H1 (cell line): Measurements from ENCODE around the gene MARK4. TPM values are rescaled to one million over a fixed set of nuclear protein-coding genes. Genes with fewer than 3 reads are reported as not detected.

Source experiments
- CTCF ChIA-PET: fragments of 300-600 bp; sonication (Branson Sonifier 250); formaldehyde crosslinking; loops from one replicate; lab custom pipeline; 2021; ENCODE audit not compliant: partially characterized antibody; lab: Charles Lee
- POLR2A ChIA-PET: fragments of 300-600 bp; sonication (Branson Sonifier 250); formaldehyde crosslinking; loops from one replicate; lab custom pipeline; 2021; ENCODE audit warnings: inconsistent platforms; ENCODE audit not compliant: partially characterized antibody; lab: Charles Lee
- DNase-seq, 2 experiments: peaks; one replicate each; pipeline versions ENCODE4 v3.0.0 to v3.0.0-alpha.2; 2010 to 2022; ENCODE audit warnings: low spot score in 2 of 2, low read depth in 1 of 2, mixed read lengths in 1 of 2
- FAIRE-seq: peaks from 2 replicates; lab custom pipeline; 2011; peaks lifted over from hg19 to GRCh38; lab: Jason Lieb, UNC
- H2AFZ ChIP-seq: 2 replicates; pipeline ENCODE4 v1.8.1; 2012; ENCODE audit warnings: low read length, inconsistent platforms
- H2AK5ac ChIP-seq: 2 replicates; pipeline ENCODE4 v1.6.1; 2013; ENCODE audit warnings: low read depth, low read length
- H2BK120ac ChIP-seq: replicated peaks from 2 replicates; pipeline ENCODE3; 2013; ENCODE audit warnings: low read depth, low read length, inconsistent platforms
- H2BK12ac ChIP-seq: 2 replicates; pipeline ENCODE4 v1.6.1; 2013; ENCODE audit warnings: low read depth, low read length
- H2BK15ac ChIP-seq: 2 replicates; pipeline ENCODE4 v1.6.1; 2013; ENCODE audit warnings: low read length
- H2BK20ac ChIP-seq: 2 replicates; pipeline ENCODE4 v1.6.1; 2013; ENCODE audit warnings: low read length
- H2BK5ac ChIP-seq: 2 replicates; pipeline ENCODE4 v1.6.1; 2013; ENCODE audit warnings: low read depth, low read length
- H3K14ac ChIP-seq: 2 replicates; pipeline ENCODE4 v1.6.1; 2013; ENCODE audit warnings: inconsistent platforms; ENCODE audit not compliant: insufficient read length
- H3K18ac ChIP-seq: 2 replicates; pipeline ENCODE4 v1.6.1; 2013; ENCODE audit warnings: low read length; ENCODE audit errors: extremely low read depth
- H3K23ac ChIP-seq: 2 replicates; pipeline ENCODE4 v1.6.1; 2013; ENCODE audit warnings: inconsistent platforms; ENCODE audit not compliant: insufficient read length
- H3K23me2 ChIP-seq: 2 replicates; pipeline ENCODE4 v1.6.1; 2013; ENCODE audit warnings: low read depth, low read length
- H3K27ac ChIP-seq: 2 replicates; pipeline ENCODE4 v1.6.1; 2011; ENCODE audit warnings: low read depth, low read length, inconsistent platforms
- H3K27me3 ChIP-seq, 4 experiments: replicated peaks in 1 of 4; 1 replicate in 1 of 4; 2 replicates in 3 of 4; pipeline versions ENCODE4 v1.6.1 to v1.8.1; 2011 to 2013; ENCODE audit warnings: low read length in 3 of 4, mild to moderate bottlenecking in 3 of 4, inconsistent platforms in 2 of 4, mixed read lengths in 2 of 4, moderate library complexity in 1 of 4; ENCODE audit not compliant: control insufficient read depth in 3 of 4, insufficient read depth in 3 of 4; ENCODE audit errors: extremely low read depth in 1 of 4
- H3K36me3 ChIP-seq, 4 experiments: 2 replicates each; pipeline versions ENCODE4 v1.6.1 to v1.8.1; 2011 to 2013; ENCODE audit warnings: mild to moderate bottlenecking in 4 of 4, low read length in 3 of 4, moderate library complexity in 2 of 4, control low read depth in 1 of 4, inconsistent platforms in 1 of 4; ENCODE audit not compliant: insufficient read depth in 4 of 4, control insufficient read depth in 2 of 4
- H3K4ac ChIP-seq: replicated peaks from 2 replicates; pipeline ENCODE3; 2013; ENCODE audit warnings: low read length, low read depth, mixed read lengths, inconsistent platforms; ENCODE audit not compliant: insufficient read length
- H3K4me1 ChIP-seq, 4 experiments: replicated peaks in 1 of 4; 1 replicate in 1 of 4; 2 replicates in 3 of 4; pipeline versions ENCODE4 v1.6.1 to v1.8.1; 2011 to 2013; ENCODE audit warnings: low read length in 3 of 4, inconsistent platforms in 2 of 4, mixed read lengths in 1 of 4; ENCODE audit not compliant: insufficient read depth in 4 of 4, control insufficient read depth in 3 of 4
- H3K4me2 ChIP-seq, 2 experiments: 2 replicates each; pipeline versions ENCODE4 v1.6.1 to v1.8.1; 2011 to 2013; ENCODE audit warnings: low read depth in 2 of 2, low read length in 2 of 2, control low read depth in 1 of 2, inconsistent platforms in 1 of 2, mild to moderate bottlenecking in 1 of 2; ENCODE audit not compliant: insufficient read depth in 1 of 2
- H3K4me3 ChIP-seq, 4 experiments: fragments of 200-600, 300-600 bp in 1 of 4; sonication (generic), shearing (Covaris generic), sonication (Bioruptor Twin) in 1 of 4; 2 replicates each; pipeline versions ENCODE4 v1.5.1 to v1.8.1; 2011 to 2016; ENCODE audit warnings: low read length in 4 of 4, low read depth in 3 of 4, control low read depth in 2 of 4, inconsistent platforms in 2 of 4, mild to moderate bottlenecking in 2 of 4, mixed read lengths in 1 of 4, moderate library complexity in 1 of 4; ENCODE audit not compliant: insufficient read depth in 2 of 4; ENCODE audit errors: extremely low read depth in 1 of 4
- H3K56ac ChIP-seq: replicated peaks from 2 replicates; pipeline ENCODE3; 2013; ENCODE audit warnings: low read depth, mild to moderate bottlenecking, mixed read lengths, low read length, inconsistent platforms; ENCODE audit not compliant: insufficient read length
- H3K79me1 ChIP-seq: 2 replicates; pipeline ENCODE4 v1.6.1; 2013; ENCODE audit warnings: low read depth, low read length, control low read depth
- H3K79me2 ChIP-seq, 2 experiments: 2 replicates each; pipeline versions ENCODE4 v1.6.1 to v1.8.1; 2012 to 2013; ENCODE audit warnings: low read length in 2 of 2, mild to moderate bottlenecking in 2 of 2, inconsistent platforms in 1 of 2; ENCODE audit not compliant: insufficient read depth in 2 of 2, control insufficient read depth in 1 of 2
- H3K9ac ChIP-seq, 4 experiments: replicated peaks in 1 of 4; 1 replicate in 1 of 4; 2 replicates in 3 of 4; pipeline versions ENCODE4 v1.6.1 to v1.8.1; 2011 to 2013; ENCODE audit warnings: low read depth in 3 of 4, low read length in 3 of 4, control low read depth in 2 of 4, mild to moderate bottlenecking in 2 of 4, moderate library complexity in 2 of 4, inconsistent platforms in 1 of 4; ENCODE audit errors: extremely low read depth in 1 of 4
- H3K9me3 ChIP-seq, 2 experiments: 2 replicates each; pipeline versions ENCODE4 v1.6.1 to v1.8.1; 2012 to 2013; ENCODE audit warnings: mild to moderate bottlenecking in 2 of 2, moderate library complexity in 2 of 2, control low read depth in 1 of 2, inconsistent platforms in 1 of 2, low read depth in 1 of 2, low read length in 1 of 2, mixed read lengths in 1 of 2; ENCODE audit not compliant: insufficient read depth in 2 of 2
- H4K20me1 ChIP-seq, 2 experiments: replicated peaks in 1 of 2; 2 replicates each; pipeline versions ENCODE3 to v1.8.1; 2011 to 2013; ENCODE audit warnings: inconsistent platforms in 2 of 2, low read length in 2 of 2, mild to moderate bottlenecking in 1 of 2; ENCODE audit not compliant: insufficient read depth in 2 of 2, control insufficient read depth in 1 of 2
- H4K5ac ChIP-seq: 2 replicates; pipeline ENCODE4 v1.6.1; 2013; ENCODE audit warnings: low read length, low read depth, mixed read lengths, inconsistent platforms; ENCODE audit not compliant: insufficient read length
- H4K8ac ChIP-seq: 2 replicates; pipeline ENCODE4 v1.8.0; 2013; ENCODE audit warnings: mild to moderate bottlenecking, moderate library complexity, low read length, inconsistent platforms; ENCODE audit not compliant: insufficient read depth; ENCODE audit errors: extremely low read depth
- H4K91ac ChIP-seq: replicated peaks from 2 replicates; pipeline ENCODE3; 2013; ENCODE audit warnings: low read length, mixed read lengths, inconsistent platforms; ENCODE audit not compliant: insufficient read length
- CTBP2 ChIP-seq: IDR thresholded peaks from 2 replicates; pipeline ENCODE4 v1.7.0; 2011; ENCODE audit warnings: borderline replicate concordance, mild to moderate bottlenecking, moderate library complexity, mixed read lengths, low read length; ENCODE audit not compliant: insufficient read depth, insufficient read length
- GABPA ChIP-seq: IDR thresholded peaks from 2 replicates; pipeline ENCODE4 v1.6.1; 2011; ENCODE audit warnings: mild to moderate bottlenecking, low read length, moderate library complexity, borderline replicate concordance; ENCODE audit not compliant: insufficient read depth
- HDAC6 ChIP-seq: IDR thresholded peaks from one replicate; pipeline ENCODE4 v1.7.1; 2012; ENCODE audit warnings: low read depth, mild to moderate bottlenecking, inconsistent platforms, low read length, moderate library complexity
- KDM4A ChIP-seq: IDR thresholded peaks from one replicate; pipeline ENCODE4 v1.7.1; 2012; ENCODE audit warnings: low read depth, mild to moderate bottlenecking, moderate library complexity, low read length, inconsistent platforms; ENCODE audit not compliant: severe bottlenecking
- PHF8 ChIP-seq: fragments of 200-600 bp; sonication (generic); conservative IDR thresholded peaks from 2 replicates; pipeline ENCODE4 v1.7.1; 2012; ENCODE audit warnings: low read depth, mild to moderate bottlenecking, inconsistent platforms, low read length, moderate library complexity
- RAD21 ChIP-seq, 2 experiments: IDR thresholded peaks in 1 of 2; conservative IDR thresholded peaks in 1 of 2; 2 replicates each; pipeline ENCODE4 v1.6.1; 2011; ENCODE audit warnings: low read depth in 2 of 2, low read length in 2 of 2, improper control_type of control experiment in 1 of 2, inconsistent platforms in 1 of 2, mild to moderate bottlenecking in 1 of 2, moderate library complexity in 1 of 2
- RFX5 ChIP-seq: IDR thresholded peaks from 2 replicates; pipeline ENCODE4 v1.6.1; 2011; ENCODE audit warnings: low read depth, low read length, improper control_type of control experiment, borderline replicate concordance
- SUZ12 ChIP-seq: fragments of 200-600 bp; sonication (generic); IDR thresholded peaks from 2 replicates; pipeline ENCODE4 v1.6.1; 2012; ENCODE audit warnings: mild to moderate bottlenecking, inconsistent platforms, low read length, moderate library complexity, mixed read lengths
- TCF12 ChIP-seq: IDR thresholded peaks from 2 replicates; pipeline ENCODE4 v1.6.1; 2011; ENCODE audit warnings: low read depth, mild to moderate bottlenecking, low read length
- WGBS, 2 experiments: shearing (Covaris generic) in 1 of 2; methylation state at CpG; one replicate each; pipeline versions ENCODE4 v1.1.6 to v1.1.7; 2013 to 2015; ENCODE audit warnings: low lambda C conversion rate in 2 of 2, mixed read lengths in 2 of 2, inconsistent platforms in 1 of 2, low coverage in 1 of 2, missing lambda C conversion rate in 1 of 2; ENCODE audit not compliant: insufficient replicate concordance in 2 of 2, insufficient coverage in 1 of 2, insufficient read length in 1 of 2; ENCODE audit errors: extremely low coverage in 1 of 2, missing lambda C conversion rate in 1 of 2; 5-methylcytosine and 5-hydroxymethylcytosine counted together
- polyA plus RNA-seq, 7 experiments: library from polyadenylated mRNA; depleted of rRNA in 3 of 7; stranded (reverse) in 5 of 7; unstranded in 2 of 7; fragments of >200 nt in 5 of 7; fragments of 200-250 nt in 2 of 7; gene quantifications; 1 replicate in 5 of 7; 2 replicates in 1 of 7; 4 replicates in 1 of 7; pipeline versions ENCODE4 v1.2.1 to v1.2.3, GENCODE V29; 2011 to 2013; ENCODE audit warnings: missing spikeins in 2 of 7, mixed read lengths in 2 of 7
- total RNA-seq: library from RNA; stranded (reverse); fragmentation: NEBNext Ultra II Directional; extraction: Animal tissue kit (Norgen Biotek cat#: 25700); gene quantifications from 2 replicates; pipeline ENCODE4 v1.2.1, GENCODE V29; 2021

The MARK4 gene
- total and polyA plus RNA-seq, 2 of the 8 experiments (the other 6 are each of a cell fraction or from before 2014, with no cell fraction given), result 12.3 to 49.8 TPM

- peaks cover 17% of the 10 kb centered on the region; the same call in 1 of the 2 replicates for H3K23me2 ChIP-seq
- no peak overlapping the region; the same call in 1 of the 2 replicates for H4K8ac ChIP-seq
- H3K79me2 ChIP-seq, result no peaks in the 10 kb centered on the region
- DNase-seq (peak in 1 of 2 experiments; percentile 58), FAIRE-seq (no peak)
- ChIA-PET POLR2A (interaction anchor here (0.9 to 1.8 kb wide), 4 partner anchors 17 to 53 kb away, joined by 3 to 8 read pairs (median 6); no protein-coding TSS in a partner anchor), CTCF (interaction anchor here (0.6 to 3.5 kb wide), 8 partner anchors 11 to 90 kb away, joined by 3 to 14 read pairs (median 4); no protein-coding TSS in a partner anchor)
- 5% methylated on average over 44 of the region's 46 CpGs; no CpG with 5 or more reads in 1 of the 2 experiments for WGBS, 2 experiments
- H3K4ac ChIP-seq, result no peak overlapping the region
- peak overlapping the region; percentile 71; the same call in 1 of the 2 replicates for H3K18ac ChIP-seq
- no peak overlapping the region for H2BK120ac ChIP-seq
- no peak overlapping the region for H3K27ac ChIP-seq
- H3K23ac ChIP-seq, result no peak overlapping the region
- no peak overlapping the region for H4K91ac ChIP-seq
- no peaks in the 10 kb centered on the region for H3K79me1 ChIP-seq
- 0 out of 2 replicates have a peak overlapping the region, but pooled peaks have one; percentile 3 for H2AFZ ChIP-seq
- no peak overlapping the region; a peak in 1 of 7 replicates for H3K9ac ChIP-seq
- no peaks in the 10 kb centered on the region; a peak in 1 of 8 replicates for H3K36me3 ChIP-seq
- no peak overlapping the region for H4K5ac ChIP-seq
- no peaks in the 10 kb centered on the region for H4K20me1 ChIP-seq
- H2BK5ac ChIP-seq, result no peak overlapping the region
- peak overlapping the region; percentile 16 for H3K56ac ChIP-seq
- H3K4me3 ChIP-seq, result peak overlapping the region; percentile 34 to 64 (median 39)
- H2BK15ac ChIP-seq, result peak overlapping the region; percentile 72; the same call in 1 of the 2 replicates
- peak overlapping the region; percentile 82 to 94 for H3K4me2 ChIP-seq
- no peak overlapping the region for H3K14ac ChIP-seq
- H3K27me3 ChIP-seq, result peaks cover 14 to 44% (median 37%) of the 10 kb centered on the region in 4 experiments
- peak overlapping the region; percentile 43; the same call in 1 of the 2 replicates for H2BK12ac ChIP-seq
- peaks cover 0 to 13% (median 8%) of the 10 kb centered on the region in 4 experiments; a peak in 5 of 7 replicates for H3K4me1 ChIP-seq
- H2BK20ac ChIP-seq, result no peak overlapping the region
- H2AK5ac ChIP-seq, result no peak overlapping the region
- no peaks in the 10 kb centered on the region; a peak in 1 of 4 replicates for H3K9me3 ChIP-seq
- TF ChIP-seq PHF8 (no peak), HDAC6 (no peak), TCF12 (no peak), CTBP2 (peak; percentile 23), KDM4A (peak; percentile 72), GABPA (peak; percentile 35; the same call in 1 of the 2 replicates), RFX5 (no peak), SUZ12 (peak; percentile 97), RAD21 (IDR thresholded peaks at IDR 0.05 in 1 of 2, conservative IDR thresholded peaks at IDR 0.05 in 1 of 2; ENCODE audit: low read depth in 2 of 2, low read length in 2 of 2) (no peak)
These were observed 33.7 kb upstream of the MARK4 start for GRCh38 chr19:45217193-45217956.
